H1 (cell line): ENCODE data around the gene IL22RA2. TPM values are rescaled to one million over a fixed set of nuclear protein-coding genes. Genes with fewer than 3 reads are reported as not detected.

ENCODE experiments used
- CTCF ChIA-PET: fragments of 300-600 bp; sonication (Branson Sonifier 250); formaldehyde crosslinking; loops from one replicate; lab custom pipeline; 2021; ENCODE audit not compliant: partially characterized antibody; lab: Charles Lee
- POLR2A ChIA-PET: fragments of 300-600 bp; sonication (Branson Sonifier 250); formaldehyde crosslinking; loops from one replicate; lab custom pipeline; 2021; ENCODE audit warnings: inconsistent platforms; ENCODE audit not compliant: partially characterized antibody; lab: Charles Lee
- DNase-seq, 2 experiments: peaks; one replicate each; pipeline versions ENCODE4 v3.0.0 to v3.0.0-alpha.2; 2010 to 2022; ENCODE audit warnings: low spot score in 2 of 2, low read depth in 1 of 2, mixed read lengths in 1 of 2
- FAIRE-seq: peaks from 2 replicates; lab custom pipeline; 2011; peaks lifted over from hg19 to GRCh38; lab: Jason Lieb, UNC
- H2AFZ ChIP-seq: 2 replicates; pipeline ENCODE4 v1.8.1; 2012; ENCODE audit warnings: low read length, inconsistent platforms
- H2AK5ac ChIP-seq: 2 replicates; pipeline ENCODE4 v1.6.1; 2013; ENCODE audit warnings: low read depth, low read length
- H2BK120ac ChIP-seq: replicated peaks from 2 replicates; pipeline ENCODE3; 2013; ENCODE audit warnings: low read depth, low read length, inconsistent platforms
- H2BK12ac ChIP-seq: 2 replicates; pipeline ENCODE4 v1.6.1; 2013; ENCODE audit warnings: low read depth, low read length
- H2BK15ac ChIP-seq: 2 replicates; pipeline ENCODE4 v1.6.1; 2013; ENCODE audit warnings: low read length
- H2BK20ac ChIP-seq: 2 replicates; pipeline ENCODE4 v1.6.1; 2013; ENCODE audit warnings: low read length
- H2BK5ac ChIP-seq: 2 replicates; pipeline ENCODE4 v1.6.1; 2013; ENCODE audit warnings: low read depth, low read length
- H3K14ac ChIP-seq: 2 replicates; pipeline ENCODE4 v1.6.1; 2013; ENCODE audit warnings: inconsistent platforms; ENCODE audit not compliant: insufficient read length
- H3K18ac ChIP-seq: 2 replicates; pipeline ENCODE4 v1.6.1; 2013; ENCODE audit warnings: low read length; ENCODE audit errors: extremely low read depth
- H3K23ac ChIP-seq: 2 replicates; pipeline ENCODE4 v1.6.1; 2013; ENCODE audit warnings: inconsistent platforms; ENCODE audit not compliant: insufficient read length
- H3K23me2 ChIP-seq: 2 replicates; pipeline ENCODE4 v1.6.1; 2013; ENCODE audit warnings: low read depth, low read length
- H3K27ac ChIP-seq: 2 replicates; pipeline ENCODE4 v1.6.1; 2011; ENCODE audit warnings: low read depth, low read length, inconsistent platforms
- H3K27me3 ChIP-seq, 4 experiments: replicated peaks in 1 of 4; 1 replicate in 1 of 4; 2 replicates in 3 of 4; pipeline versions ENCODE4 v1.6.1 to v1.8.1; 2011 to 2013; ENCODE audit warnings: low read length in 3 of 4, mild to moderate bottlenecking in 3 of 4, inconsistent platforms in 2 of 4, mixed read lengths in 2 of 4, moderate library complexity in 1 of 4; ENCODE audit not compliant: control insufficient read depth in 3 of 4, insufficient read depth in 3 of 4; ENCODE audit errors: extremely low read depth in 1 of 4
- H3K36me3 ChIP-seq, 4 experiments: 2 replicates each; pipeline versions ENCODE4 v1.6.1 to v1.8.1; 2011 to 2013; ENCODE audit warnings: mild to moderate bottlenecking in 4 of 4, low read length in 3 of 4, moderate library complexity in 2 of 4, control low read depth in 1 of 4, inconsistent platforms in 1 of 4; ENCODE audit not compliant: insufficient read depth in 4 of 4, control insufficient read depth in 2 of 4
- H3K4ac ChIP-seq: replicated peaks from 2 replicates; pipeline ENCODE3; 2013; ENCODE audit warnings: low read length, low read depth, mixed read lengths, inconsistent platforms; ENCODE audit not compliant: insufficient read length
- H3K4me1 ChIP-seq, 4 experiments: replicated peaks in 1 of 4; 1 replicate in 1 of 4; 2 replicates in 3 of 4; pipeline versions ENCODE4 v1.6.1 to v1.8.1; 2011 to 2013; ENCODE audit warnings: low read length in 3 of 4, inconsistent platforms in 2 of 4, mixed read lengths in 1 of 4; ENCODE audit not compliant: insufficient read depth in 4 of 4, control insufficient read depth in 3 of 4
- H3K4me2 ChIP-seq, 2 experiments: 2 replicates each; pipeline versions ENCODE4 v1.6.1 to v1.8.1; 2011 to 2013; ENCODE audit warnings: low read depth in 2 of 2, low read length in 2 of 2, control low read depth in 1 of 2, inconsistent platforms in 1 of 2, mild to moderate bottlenecking in 1 of 2; ENCODE audit not compliant: insufficient read depth in 1 of 2
- H3K4me3 ChIP-seq, 4 experiments: fragments of 200-600, 300-600 bp in 1 of 4; sonication (generic), shearing (Covaris generic), sonication (Bioruptor Twin) in 1 of 4; 2 replicates each; pipeline versions ENCODE4 v1.5.1 to v1.8.1; 2011 to 2016; ENCODE audit warnings: low read length in 4 of 4, low read depth in 3 of 4, control low read depth in 2 of 4, inconsistent platforms in 2 of 4, mild to moderate bottlenecking in 2 of 4, mixed read lengths in 1 of 4, moderate library complexity in 1 of 4; ENCODE audit not compliant: insufficient read depth in 2 of 4; ENCODE audit errors: extremely low read depth in 1 of 4
- H3K56ac ChIP-seq: replicated peaks from 2 replicates; pipeline ENCODE3; 2013; ENCODE audit warnings: low read depth, mild to moderate bottlenecking, mixed read lengths, low read length, inconsistent platforms; ENCODE audit not compliant: insufficient read length
- H3K79me1 ChIP-seq: 2 replicates; pipeline ENCODE4 v1.6.1; 2013; ENCODE audit warnings: low read depth, low read length, control low read depth
- H3K79me2 ChIP-seq, 2 experiments: 2 replicates each; pipeline versions ENCODE4 v1.6.1 to v1.8.1; 2012 to 2013; ENCODE audit warnings: low read length in 2 of 2, mild to moderate bottlenecking in 2 of 2, inconsistent platforms in 1 of 2; ENCODE audit not compliant: insufficient read depth in 2 of 2, control insufficient read depth in 1 of 2
- H3K9ac ChIP-seq, 4 experiments: replicated peaks in 1 of 4; 1 replicate in 1 of 4; 2 replicates in 3 of 4; pipeline versions ENCODE4 v1.6.1 to v1.8.1; 2011 to 2013; ENCODE audit warnings: low read depth in 3 of 4, low read length in 3 of 4, control low read depth in 2 of 4, mild to moderate bottlenecking in 2 of 4, moderate library complexity in 2 of 4, inconsistent platforms in 1 of 4; ENCODE audit errors: extremely low read depth in 1 of 4
- H3K9me3 ChIP-seq, 2 experiments: 2 replicates each; pipeline versions ENCODE4 v1.6.1 to v1.8.1; 2012 to 2013; ENCODE audit warnings: mild to moderate bottlenecking in 2 of 2, moderate library complexity in 2 of 2, control low read depth in 1 of 2, inconsistent platforms in 1 of 2, low read depth in 1 of 2, low read length in 1 of 2, mixed read lengths in 1 of 2; ENCODE audit not compliant: insufficient read depth in 2 of 2
- H4K20me1 ChIP-seq, 2 experiments: replicated peaks in 1 of 2; 2 replicates each; pipeline versions ENCODE3 to v1.8.1; 2011 to 2013; ENCODE audit warnings: inconsistent platforms in 2 of 2, low read length in 2 of 2, mild to moderate bottlenecking in 1 of 2; ENCODE audit not compliant: insufficient read depth in 2 of 2, control insufficient read depth in 1 of 2
- H4K5ac ChIP-seq: 2 replicates; pipeline ENCODE4 v1.6.1; 2013; ENCODE audit warnings: low read length, low read depth, mixed read lengths, inconsistent platforms; ENCODE audit not compliant: insufficient read length
- H4K8ac ChIP-seq: 2 replicates; pipeline ENCODE4 v1.8.0; 2013; ENCODE audit warnings: mild to moderate bottlenecking, moderate library complexity, low read length, inconsistent platforms; ENCODE audit not compliant: insufficient read depth; ENCODE audit errors: extremely low read depth
- H4K91ac ChIP-seq: replicated peaks from 2 replicates; pipeline ENCODE3; 2013; ENCODE audit warnings: low read length, mixed read lengths, inconsistent platforms; ENCODE audit not compliant: insufficient read length
- POLR2A ChIP-seq, 2 experiments: IDR thresholded peaks; 1 replicate in 1 of 2; 2 replicates in 1 of 2; pipeline ENCODE4 v1.6.1; 2011; ENCODE audit warnings: low read depth in 2 of 2, low read length in 2 of 2, mild to moderate bottlenecking in 2 of 2; ENCODE audit errors: control extremely low read depth in 1 of 2
- RXRA ChIP-seq: IDR thresholded peaks from 2 replicates; pipeline ENCODE4 v1.6.1; 2011; ENCODE audit warnings: low read depth, mild to moderate bottlenecking, low read length, moderate library complexity; ENCODE audit not compliant: insufficient read depth
- SP1 ChIP-seq: IDR thresholded peaks from 2 replicates; pipeline ENCODE4 v1.6.1; 2011; ENCODE audit warnings: low read depth, low read length
- WGBS, 2 experiments: shearing (Covaris generic) in 1 of 2; methylation state at CpG; one replicate each; pipeline versions ENCODE4 v1.1.6 to v1.1.7; 2013 to 2015; ENCODE audit warnings: low lambda C conversion rate in 2 of 2, mixed read lengths in 2 of 2, inconsistent platforms in 1 of 2, low coverage in 1 of 2, missing lambda C conversion rate in 1 of 2; ENCODE audit not compliant: insufficient replicate concordance in 2 of 2, insufficient coverage in 1 of 2, insufficient read length in 1 of 2; ENCODE audit errors: extremely low coverage in 1 of 2, missing lambda C conversion rate in 1 of 2; 5-methylcytosine and 5-hydroxymethylcytosine counted together
- polyA plus RNA-seq, 7 experiments: library from polyadenylated mRNA; depleted of rRNA in 3 of 7; stranded (reverse) in 5 of 7; unstranded in 2 of 7; fragments of >200 nt in 5 of 7; fragments of 200-250 nt in 2 of 7; gene quantifications; 1 replicate in 5 of 7; 2 replicates in 1 of 7; 4 replicates in 1 of 7; pipeline versions ENCODE4 v1.2.1 to v1.2.3, GENCODE V29; 2011 to 2013; ENCODE audit warnings: missing spikeins in 2 of 7, mixed read lengths in 2 of 7
- total RNA-seq: library from RNA; stranded (reverse); fragmentation: NEBNext Ultra II Directional; extraction: Animal tissue kit (Norgen Biotek cat#: 25700); gene quantifications from 2 replicates; pipeline ENCODE4 v1.2.1, GENCODE V29; 2021

IL22RA2 gene
- total and polyA plus RNA-seq, 2 of the 8 experiments (the other 6 are each of a cell fraction or from before 2014, with no cell fraction given): not detected

DNA sequence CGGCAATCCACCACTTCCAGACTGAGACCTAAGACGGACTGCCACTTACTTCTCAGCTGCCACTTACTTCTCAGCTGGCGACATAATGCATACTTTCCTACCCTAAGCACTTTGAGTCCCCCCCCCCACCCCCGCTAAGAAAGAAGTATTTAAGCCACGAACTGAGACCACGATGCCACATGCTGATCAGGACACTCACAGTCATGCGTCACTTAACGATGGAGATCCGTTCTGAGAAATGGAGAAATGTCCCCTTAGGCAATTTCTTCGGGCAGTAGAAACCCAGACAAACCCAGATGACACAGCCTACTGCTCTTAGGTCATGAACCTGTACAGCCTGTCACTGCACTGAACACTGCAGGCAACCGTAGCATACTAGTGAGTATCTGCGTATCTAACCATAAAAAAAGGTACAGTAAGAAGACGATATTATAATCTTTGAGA is 45.1 kb upstream of the IL22RA2 start:
- Histone ChIP-seq H2AK5ac (no peak overlapping the region), H4K91ac (no peak overlapping the region), H2BK15ac (no peak overlapping the region), H3K27ac (peak overlapping the region; percentile 80; the same call in 1 of the 2 replicates), H3K4ac (no peak overlapping the region), H3K14ac (no peak overlapping the region), H4K5ac (peak overlapping the region; percentile 25), H3K4me1 (peaks cover 7 to 9% (median 7%) of the 10 kb centered on the region in 4 experiments; a peak in 6 of 7 replicates), H3K27me3 (no peaks in the 10 kb centered on the region), H4K20me1 (peaks cover 2 to 7% of the 10 kb centered on the region in 2 experiments), H4K8ac (no peak overlapping the region), H3K79me2 (peaks cover 18 to 54% of the 10 kb centered on the region in 2 experiments), H3K9me3 (no peaks in the 10 kb centered on the region), H2BK5ac (no peak overlapping the region), H3K36me3 (peaks cover 0 to 4% (median 0%) of the 10 kb centered on the region in 4 experiments; a peak in 1 of 8 replicates), H3K56ac (no peak overlapping the region), H3K4me2 (peak overlapping the region; percentile 83 to 99), H3K18ac (no peak overlapping the region), H2BK20ac (no peak overlapping the region), H3K23ac (no peak overlapping the region), H3K4me3 (peak overlapping the region; percentile 81 to 91 (median 87)), H3K23me2 (0 out of 2 replicates have a peak, but pooled peaks cover 3% of the 10 kb centered on the region), H3K79me1 (peaks cover 14% of the 10 kb centered on the region), H2BK120ac (no peak overlapping the region), H2AFZ (peak overlapping the region; percentile 65), H2BK12ac (no peak overlapping the region), H3K9ac (peak overlapping the region; percentile 80 to 92 (median 82))
- WGBS, 2 experiments: 13% methylated on average over 13 of the region's 13 CpGs; no CpG with 5 or more reads in 1 of the 2 experiments
- FAIRE-seq (no peak), DNase-seq (no peak)
- ChIA-PET POLR2A (interaction anchor here (1.6 kb wide), 1 partner anchor 31 kb away, joined by 3 read pairs; no protein-coding TSS in a partner anchor), CTCF (interaction anchor here (0.6 to 1.3 kb wide), 4 partner anchors 13 to 250 kb away, joined by 3 to 5 read pairs (median 3); no protein-coding TSS in a partner anchor)
- TF ChIP-seq SP1 (no peak), POLR2A (IDR thresholded peaks at IDR 0.05; ENCODE audit: control extremely low read depth in 1 of 2, low read depth in 2 of 2, low read length in 2 of 2) (no peak), RXRA (no peak)
